A673 (cell line): ENCODE data around the gene ITSN1.

Source experiments
- EZH2 ChIP-seq: fragments of 200-600 bp; sonication (generic); IDR thresholded peaks from 2 replicates; pipeline ENCODE4 v1.6.1; 2017; ENCODE audit warnings: borderline replicate concordance, low read depth, mild to moderate bottlenecking, mixed read lengths, antibody characterized with exemption, low read length; ENCODE audit not compliant: poor library complexity, severe bottlenecking
- TF ChIP-seq, protein P1 (sequence below): fragments of 300-800, 200-600 bp; sonication (generic); conservative IDR thresholded peaks from 2 replicates; pipeline ENCODE4 v1.5.1; 2017; ENCODE audit warnings: low read depth, mild to moderate bottlenecking, antibody characterized with exemption, low read length, moderate library complexity, mixed read lengths

GRCh38 chr21:33734818-33735217 lies 92.5 kb downstream of the ITSN1 start:
- TF ChIP-seq, protein P1, sequence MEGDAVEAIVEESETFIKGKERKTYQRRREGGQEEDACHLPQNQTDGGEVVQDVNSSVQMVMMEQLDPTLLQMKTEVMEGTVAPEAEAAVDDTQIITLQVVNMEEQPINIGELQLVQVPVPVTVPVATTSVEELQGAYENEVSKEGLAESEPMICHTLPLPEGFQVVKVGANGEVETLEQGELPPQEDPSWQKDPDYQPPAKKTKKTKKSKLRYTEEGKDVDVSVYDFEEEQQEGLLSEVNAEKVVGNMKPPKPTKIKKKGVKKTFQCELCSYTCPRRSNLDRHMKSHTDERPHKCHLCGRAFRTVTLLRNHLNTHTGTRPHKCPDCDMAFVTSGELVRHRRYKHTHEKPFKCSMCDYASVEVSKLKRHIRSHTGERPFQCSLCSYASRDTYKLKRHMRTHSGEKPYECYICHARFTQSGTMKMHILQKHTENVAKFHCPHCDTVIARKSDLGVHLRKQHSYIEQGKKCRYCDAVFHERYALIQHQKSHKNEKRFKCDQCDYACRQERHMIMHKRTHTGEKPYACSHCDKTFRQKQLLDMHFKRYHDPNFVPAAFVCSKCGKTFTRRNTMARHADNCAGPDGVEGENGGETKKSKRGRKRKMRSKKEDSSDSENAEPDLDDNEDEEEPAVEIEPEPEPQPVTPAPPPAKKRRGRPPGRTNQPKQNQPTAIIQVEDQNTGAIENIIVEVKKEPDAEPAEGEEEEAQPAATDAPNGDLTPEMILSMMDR = no peak
- no peak for TF ChIP-seq EZH2
